Breast epithelium (tissue), 4 donors: ENCODE data around the gene DNAH7. TPM values are rescaled to one million over a fixed set of nuclear protein-coding genes. Genes with fewer than 3 reads are reported as not detected.

Experiments used
- DNase-seq, 2 donors: peaks; one replicate each; pipeline ENCODE4 v3.0.0-alpha.2; 2019; ENCODE audit warnings: low spot score in 2 of 2
- H3K27ac ChIP-seq, 2 donors: fragments of 200-600 bp; sonication (generic) in 1 of 2; one replicate each; pipeline ENCODE4 v1.5.1; 2016 to 2019; ENCODE audit warnings: mild to moderate bottlenecking in 1 of 2
- H3K27me3 ChIP-seq, 2 donors: fragments of 200-600 bp; sonication (generic) in 1 of 2; one replicate each; pipeline versions ENCODE4 v1.5.1 to v1.6.0; 2017 to 2019; ENCODE audit warnings: control low read depth in 1 of 2, mild to moderate bottlenecking in 1 of 2
- H3K36me3 ChIP-seq: fragments of 200-600 bp; one replicate; pipeline ENCODE4 v1.5.1; 2019
- H3K4me1 ChIP-seq, 2 donors: fragments of 200-600 bp; sonication (generic); one replicate each; pipeline ENCODE4 v1.5.1; 2016 to 2019; ENCODE audit warnings: control low read depth in 1 of 2
- H3K4me3 ChIP-seq, 3 donors: fragments of 200-600 bp; sonication (generic); 1 replicate in 2 of 3; 2 replicates in 1 of 3; pipeline ENCODE4 v1.5.1; 2016 to 2019; ENCODE audit warnings: mild to moderate bottlenecking in 3 of 3, moderate library complexity in 2 of 3
- H3K9me3 ChIP-seq, 2 donors: fragments of 200-600 bp; sonication (generic) in 1 of 2; one replicate each; pipeline ENCODE4 v1.5.1; 2016 to 2019; ENCODE audit warnings: control low read depth in 1 of 2
- CTCF ChIP-seq, 3 donors: fragments of 450-650 bp; IDR thresholded peaks; one replicate each; pipeline ENCODE4 v1.5.1; 2016 to 2017; ENCODE audit warnings: antibody characterized with exemption in 3 of 3, mild to moderate bottlenecking in 3 of 3, moderate library complexity in 3 of 3
- POLR2A ChIP-seq: fragments of 450-650 bp; IDR thresholded peaks from one replicate; pipeline ENCODE4 v1.6.1; 2016; ENCODE audit warnings: antibody characterized with exemption, mild to moderate bottlenecking, moderate library complexity
- POLR2AphosphoS5 ChIP-seq, 3 donors: sonication (generic); formaldehyde crosslinking; IDR thresholded peaks; one replicate each; pipeline ENCODE4 v1.6.1; 2017; ENCODE audit warnings: antibody characterized with exemption in 3 of 3
- intact Hi-C: fragments of 100-400 bp; cut with DNase I; formaldehyde crosslinking; loops from one replicate; pipeline ENCODE4 v1.15.1; 2023; ENCODE audit warnings: low total_unique reads
- total RNA-seq, 3 donors: library from RNA; depleted of rRNA; stranded (reverse); fragments of >200 nt; gene quantifications; one replicate each; pipeline ENCODE4 v1.1.0, GENCODE V29; 2016

The DNAH7 gene
- total RNA-seq, 3 donors from 2014 or later = 1.3 to 10.5 (median 7.2) TPM

DNA sequence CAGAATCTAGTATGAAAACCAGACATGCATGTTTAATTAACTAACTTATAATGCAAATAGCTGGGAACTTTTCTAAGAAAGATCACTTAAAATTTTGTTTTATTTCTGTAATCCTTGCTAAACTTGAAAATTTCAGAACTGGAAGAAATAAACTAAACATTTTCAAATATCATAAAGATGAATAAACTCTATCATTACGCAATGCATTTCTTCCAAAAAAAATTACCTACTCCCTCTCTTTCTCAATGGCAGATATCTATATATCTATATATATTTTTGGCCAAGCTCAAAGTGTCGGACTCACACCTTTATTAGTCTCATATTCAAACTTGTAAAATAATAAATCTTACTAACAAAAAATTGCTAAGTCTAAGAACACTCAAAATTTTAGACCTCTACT is 253.6 kb downstream of the DNAH7 start:
- no peak for DNase-seq
- H3K27me3 ChIP-seq = no peaks in the 10 kb centered on the region
- H3K4me1 ChIP-seq = no peaks in the 10 kb centered on the region
- TF ChIP-seq CTCF (IDR thresholded peaks at IDR 0.05) (no peak), POLR2A (no peak)
- no peak overlapping the region for H3K4me3 ChIP-seq
- H3K9me3 ChIP-seq = no peaks in the 10 kb centered on the region
- intact Hi-C loops = no loop called here
- H3K27ac ChIP-seq = no peak overlapping the region
- H3K36me3 ChIP-seq = no peaks in the 10 kb centered on the region

DNA sequence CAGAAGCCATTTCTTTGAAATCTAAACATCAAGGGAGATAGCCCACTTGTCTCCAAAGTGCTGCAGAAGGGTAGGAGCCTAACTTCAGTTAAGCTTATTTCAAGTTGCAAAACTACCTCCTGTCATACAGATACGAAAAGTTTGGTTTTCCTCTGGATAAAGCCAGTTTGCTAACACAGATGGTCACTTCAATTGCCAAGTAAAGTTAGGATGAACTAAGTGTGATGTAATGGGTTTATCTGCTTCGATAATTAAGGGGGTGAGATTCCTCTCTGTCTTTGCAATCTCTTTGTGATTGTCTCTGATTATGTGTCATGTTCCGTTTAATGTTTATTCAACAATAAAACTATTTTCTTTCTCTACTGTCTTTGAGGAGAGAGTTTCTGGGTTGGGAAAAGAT is 255.2 kb downstream of the DNAH7 start:
- intact Hi-C loops = no loop called here
- H3K9me3 ChIP-seq = no peaks in the 10 kb centered on the region
- no peak overlapping the region for H3K4me3 ChIP-seq
- H3K36me3 ChIP-seq = no peaks in the 10 kb centered on the region
- TF ChIP-seq POLR2AphosphoS5 (IDR thresholded peaks at IDR 0.05) (no peak), POLR2A (no peak), CTCF (IDR thresholded peaks at IDR 0.05) (no peak)
- H3K27ac ChIP-seq = no peak overlapping the region
- no peaks in the 10 kb centered on the region for H3K4me1 ChIP-seq
- no peaks in the 10 kb centered on the region for H3K27me3 ChIP-seq
- DNase-seq = no peak

DNA sequence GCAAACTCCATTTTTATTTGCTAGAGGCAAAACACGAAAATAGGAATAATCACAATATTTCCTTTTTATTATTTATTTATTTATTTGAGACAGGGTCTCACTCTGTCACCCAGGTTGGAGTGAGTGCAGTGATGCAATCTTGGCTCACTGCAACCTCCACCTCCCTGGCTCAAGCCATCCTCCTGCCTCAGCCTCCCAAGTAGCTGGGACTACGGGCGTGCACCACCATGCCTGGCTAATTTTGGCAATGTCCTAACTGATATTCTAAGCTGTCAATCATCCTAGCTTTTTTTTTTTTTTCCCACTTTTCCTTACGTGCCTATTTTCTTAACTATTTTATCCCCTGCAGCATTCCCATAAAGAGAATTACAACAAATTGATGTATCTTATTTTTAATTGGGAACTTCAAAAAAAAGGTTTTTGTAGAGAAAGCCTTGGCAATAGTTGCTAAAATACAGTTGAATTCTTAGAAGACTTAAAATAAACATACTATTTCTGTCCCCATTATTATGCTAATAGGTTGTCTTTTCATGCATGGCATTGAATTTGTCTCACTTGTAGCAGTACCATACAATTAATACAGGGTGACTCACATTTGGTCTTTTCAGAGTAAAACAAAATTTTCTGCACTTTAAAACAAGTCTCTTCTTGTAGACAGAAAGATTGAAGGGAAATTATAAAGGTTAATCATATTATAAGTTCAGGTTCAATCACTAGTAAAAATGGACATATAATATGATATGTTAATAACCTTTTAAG is 258.1 kb downstream of the DNAH7 start:
- H3K4me3 ChIP-seq = no peak overlapping the region
- no peaks in the 10 kb centered on the region for H3K27me3 ChIP-seq
- intact Hi-C loops = no loop called here
- no peak for DNase-seq
- H3K4me1 ChIP-seq = no peaks in the 10 kb centered on the region
- H3K36me3 ChIP-seq = no peaks in the 10 kb centered on the region
- H3K27ac ChIP-seq = no peak overlapping the region
- no peaks in the 10 kb centered on the region for H3K9me3 ChIP-seq
- TF ChIP-seq POLR2A = no peak
- TF ChIP-seq CTCF (IDR thresholded peaks at IDR 0.05) = no peak
- TF ChIP-seq POLR2AphosphoS5 (IDR thresholded peaks at IDR 0.05) = no peak

DNA sequence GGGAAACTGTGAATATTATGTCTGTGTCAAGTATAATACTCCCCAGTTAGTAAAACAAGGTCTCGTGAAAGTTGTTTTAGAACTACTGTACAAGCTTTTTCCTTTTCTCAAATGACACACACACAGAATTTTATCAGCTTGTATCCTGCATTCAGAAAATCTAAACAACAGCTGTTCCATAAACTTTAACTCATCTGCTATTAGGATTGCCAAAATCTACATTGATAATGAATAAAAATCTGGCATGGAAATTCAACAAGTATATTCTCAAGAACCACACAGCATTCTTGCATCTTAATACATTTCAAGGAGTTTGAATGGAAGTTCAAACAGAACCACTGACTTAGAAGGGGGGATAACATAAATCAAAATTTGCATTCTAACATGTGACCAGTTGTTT is 260.4 kb downstream of the DNAH7 start:
- no peak overlapping the region for H3K4me3 ChIP-seq
- intact Hi-C loops = no loop called here
- TF ChIP-seq POLR2A = no peak
- TF ChIP-seq CTCF (IDR thresholded peaks at IDR 0.05) = no peak
- no peak for TF ChIP-seq POLR2AphosphoS5 (IDR thresholded peaks at IDR 0.05)
- H3K4me1 ChIP-seq = no peaks in the 10 kb centered on the region
- DNase-seq = no peak
- H3K27me3 ChIP-seq = no peaks in the 10 kb centered on the region
- no peaks in the 10 kb centered on the region for H3K9me3 ChIP-seq
- H3K27ac ChIP-seq = no peak overlapping the region
- H3K36me3 ChIP-seq = no peaks in the 10 kb centered on the region

GRCh38 chr2:195805283-195805976 is 263.2 kb downstream of the DNAH7 start:
- H3K9me3 ChIP-seq = no peaks in the 10 kb centered on the region
- H3K4me3 ChIP-seq = no peak overlapping the region
- no peaks in the 10 kb centered on the region for H3K36me3 ChIP-seq
- H3K27me3 ChIP-seq = no peaks in the 10 kb centered on the region
- intact Hi-C loops = no loop called here
- DNase-seq = no peak
- TF ChIP-seq POLR2AphosphoS5 (IDR thresholded peaks at IDR 0.05) (no peak), POLR2A (no peak), CTCF (IDR thresholded peaks at IDR 0.05) (no peak)
- no peaks in the 10 kb centered on the region for H3K4me1 ChIP-seq
- H3K27ac ChIP-seq = no peak overlapping the region
